ENCODE results near the gene ALB.

GRCh38 chr4:73413294-73413755, 9.2 kb downstream of the ALB start:
- TF ChIP-seq CTCF (IDR thresholded peaks at IDR 0.05; ENCODE audit: insufficient read depth, low read length) (no peak), POLR2AphosphoS5 (IDR thresholded peaks at IDR 0.05; ENCODE audit: low read depth) (no peak), REST (IDR thresholded peaks at IDR 0.05; ENCODE audit: insufficient replicate concordance, low read depth) (no peak), GABPA (IDR thresholded peaks at IDR 0.05; ENCODE audit: low read depth) (no peak), SPI1 (IDR thresholded peaks at IDR 0.05; ENCODE audit: borderline replicate concordance, low read depth) (no peak)

All from HL-60 (cell line).